K562 (cell line): Measurements from ENCODE around the gene MECR. TPM values are rescaled to one million over a fixed set of nuclear protein-coding genes. Genes with fewer than 3 reads are reported as not detected.

ENCODE experiments used
- ATAC-seq: fragments of 200-7000 bp; cut with Tn5 transposase; 3 replicates; pipeline ENCODE4 v1.9.1; 2020; ENCODE audit warnings: moderate library complexity
- BruUV-seq: library from RNA; stranded (reverse); fragments of 400-500 nt; replicated peaks from 2 replicates; lab custom pipeline; 2021; lab: Mats Ljungman, UMichigan
- CTCF ChIA-PET: fragments of 300-600 bp; formaldehyde crosslinking; extraction: SDS; loops from one replicate; lab custom pipeline; 2021; ENCODE audit warnings: low intra/inter-chr PET ratio; lab: Yijun Ruan, JAX
- POLR2A ChIA-PET: fragments of 300-600, 350-650 bp; sonication (Branson Sonifier 250); formaldehyde crosslinking; extraction: SDS; loops from one replicate; lab custom pipeline; 2021; ENCODE audit warnings: antibody characterized with exemption, inconsistent platforms; lab: Yijun Ruan, JAX
- DNase-seq, 4 experiments: peaks; one replicate each; pipeline versions ENCODE4 v3.0.0 to v3.0.0-alpha.2; 2011 to 2018; ENCODE audit warnings: low spot score in 3 of 4, mixed read lengths in 3 of 4; ENCODE audit errors: extremely low read depth in 1 of 4
- FAIRE-seq: peaks from 2 replicates; lab custom pipeline; 2011; peaks lifted over from hg19 to GRCh38; lab: Jason Lieb, UNC
- H2AFZ ChIP-seq: 2 replicates; pipeline ENCODE4 v1.6.0; 2011; ENCODE audit warnings: low read depth, low read length, control low read depth, inconsistent platforms
- H3K27ac ChIP-seq: fragments of 200-600 bp; 3 replicates; pipeline ENCODE4 v1.8.0; 2011; ENCODE audit warnings: low read depth, mild to moderate bottlenecking, control low read depth, inconsistent platforms, low read length, moderate library complexity, mixed read lengths; ENCODE audit errors: extremely low read depth
- H3K27me3 ChIP-seq, 2 experiments: fragments of 300-600 bp in 1 of 2; 2 replicates in 1 of 2; 3 replicates in 1 of 2; pipeline versions ENCODE4 v1.6.0 to v1.8.0; 2011; ENCODE audit warnings: inconsistent platforms in 2 of 2, low read length in 2 of 2, mild to moderate bottlenecking in 1 of 2, mixed read lengths in 1 of 2, moderate library complexity in 1 of 2; ENCODE audit not compliant: control insufficient read depth in 2 of 2, insufficient read depth in 2 of 2
- H3K36me3 ChIP-seq: fragments of 300-600 bp; 3 replicates; pipeline ENCODE4 v1.8.0; 2011; ENCODE audit warnings: mild to moderate bottlenecking, low read length, inconsistent platforms; ENCODE audit not compliant: control insufficient read depth, insufficient read depth
- H3K4me1 ChIP-seq, 2 experiments: fragments of 200-600 bp in 1 of 2; replicated peaks in 1 of 2; 2 replicates in 1 of 2; 3 replicates in 1 of 2; pipeline versions ENCODE4 v1.5.1 to v1.8.0; 2011; ENCODE audit warnings: inconsistent platforms in 2 of 2, low read length in 2 of 2, mild to moderate bottlenecking in 1 of 2, mixed read lengths in 1 of 2, moderate library complexity in 1 of 2; ENCODE audit not compliant: control insufficient read depth in 2 of 2, insufficient read depth in 2 of 2
- H3K4me2 ChIP-seq: 2 replicates; pipeline ENCODE4 v1.6.1; 2011; ENCODE audit warnings: low read length, control low read depth, inconsistent platforms, mixed read lengths; ENCODE audit not compliant: insufficient read depth
- H3K4me3 ChIP-seq: fragments of 200-600 bp; sonication (generic), shearing (Covaris generic); 2 replicates; pipeline ENCODE4 v1.5.1; 2016; ENCODE audit warnings: control low read depth, inconsistent platforms
- H3K79me2 ChIP-seq: fragments of 200-600 bp; 3 replicates; pipeline ENCODE4 v1.8.0; 2011; ENCODE audit warnings: low read length, inconsistent platforms; ENCODE audit not compliant: control insufficient read depth, insufficient read depth
- H3K9ac ChIP-seq, 2 experiments: 2 replicates each; pipeline versions ENCODE4 v1.6.0 to v1.6.1; 2011; ENCODE audit warnings: low read depth in 2 of 2, low read length in 2 of 2, control low read depth in 1 of 2, inconsistent platforms in 1 of 2, mild to moderate bottlenecking in 1 of 2, mixed read lengths in 1 of 2; ENCODE audit not compliant: insufficient read depth in 1 of 2
- H3K9me1 ChIP-seq: one replicate; pipeline ENCODE4 v1.6.0; 2011; ENCODE audit warnings: inconsistent platforms, mild to moderate bottlenecking, low read length, moderate library complexity; ENCODE audit not compliant: control insufficient read depth, insufficient read depth
- H3K9me3 ChIP-seq: replicated peaks from 2 replicates; pipeline ENCODE4 v1.5.1; 2011; ENCODE audit warnings: low read depth, low read length, inconsistent platforms; ENCODE audit not compliant: control insufficient read depth, insufficient read depth
- H4K20me1 ChIP-seq: replicated peaks from 2 replicates; pipeline ENCODE4 v1.6.1; 2011; ENCODE audit warnings: low read length, inconsistent platforms, mixed read lengths; ENCODE audit not compliant: control insufficient read depth, insufficient read depth
- PML ChIP-seq: IDR thresholded peaks from 2 replicates; pipeline ENCODE4 v1.6.1; 2012; ENCODE audit warnings: low read length, inconsistent platforms
- SPI1 ChIP-seq: IDR thresholded peaks from 2 replicates; pipeline ENCODE4 v1.6.1; 2011; ENCODE audit warnings: low read depth, low read length, control low read depth, borderline replicate concordance
- U2AF1 ChIP-seq: fragments of 200-400 bp; formaldehyde crosslinking; optimal IDR thresholded peaks from 2 replicates; pipeline ENCODE3; 2017; ENCODE audit warnings: mild to moderate bottlenecking, low read depth, low read length, moderate library complexity
- ZNF197 ChIP-seq: fragments of 200-800 bp; sonication (Bioruptor generic); IDR thresholded peaks from 2 replicates; pipeline ENCODE4 v1.6.1; 2016; ENCODE audit warnings: low read depth, missing genetic modification characterization, missing compliant biosample characterization
- WGBS: fragments of 100-300 bp; shearing (Covaris generic); methylation state at CpG from one replicate; pipeline ENCODE4 v1.1.6; 2016; ENCODE audit warnings: low coverage, mixed read lengths; ENCODE audit not compliant: insufficient coverage; ENCODE audit errors: missing lambda C conversion rate; 5-methylcytosine and 5-hydroxymethylcytosine counted together
- in situ Hi-C: fragments of 300-500 bp; cut with MboI; formaldehyde crosslinking; loops from 4 replicates; pipeline ENCODE4 v1.15.0; 2018; ENCODE audit warnings: inconsistent platforms, mixed read lengths
- intact Hi-C: fragments of 100-400 bp; cut with micrococcal nuclease; formaldehyde crosslinking; loops from 2 replicates; pipeline ENCODE4 v1.14.2; 2022
- polyA plus RNA-seq, 8 experiments: library from polyadenylated mRNA; depleted of rRNA in 4 of 8; stranded (reverse) in 5 of 8; unstranded in 3 of 8; fragments of >200 nt; fragmentation: Nextera tagmentation in 2 of 8; fragmentation: Illumina TruSeq in 1 of 8; extraction: Ambion mirVana in 2 of 8; extraction: Trizol in 1 of 8; gene quantifications; 2 replicates each; pipeline versions ENCODE4 v1.2.1 to v1.2.3, GENCODE V29; 2011 to 2014; ENCODE audit warnings: inconsistent platforms in 1 of 8, missing spikeins in 1 of 8
- total RNA-seq, 7 experiments: library from RNA; depleted of rRNA in 6 of 7; stranded (reverse); fragments of >200 nt in 6 of 7; fragmentation: Illumina TruSeq in 2 of 7; extraction: Trizol in 2 of 7; gene quantifications; 2 replicates each; pipeline versions ENCODE4 v1.2.1 to v1.2.3, GENCODE V29; 2011 to 2021; ENCODE audit warnings: low replicate concordance in 1 of 7

The MECR gene
- total and polyA plus RNA-seq, 9 of the 15 experiments (the other 6 are each of a cell fraction or from before 2014, with no cell fraction given) = 10.4 to 58.6 (median 42.9) TPM

- DNase-seq (no peak), ATAC-seq (no peak), FAIRE-seq (no peak)
- peaks cover 79% of the 10 kb centered on the region for H3K79me2 ChIP-seq
- no TSS peak for BruUV-seq
- TF ChIP-seq SPI1 (peak; percentile 46; the same call in 1 of the 2 replicates), U2AF1 (no peak)
- no peak overlapping the region for H3K4me3 ChIP-seq
- ChIA-PET CTCF (no interaction called here), POLR2A (interaction anchor here (0.8 to 14.0 kb wide), 3 partner anchors 9 to 35 kb away, joined by 3 to 129 read pairs (median 38); partner anchors contain the start of gene SRSF4)
- H3K36me3 ChIP-seq = peaks cover 97% of the 10 kb centered on the region
- no peak overlapping the region for H2AFZ ChIP-seq
- peaks cover 7% of the 10 kb centered on the region for H4K20me1 ChIP-seq
- no peaks in the 10 kb centered on the region for H3K9me1 ChIP-seq
- H3K4me2 ChIP-seq = no peak overlapping the region
- no peak overlapping the region for H3K9ac ChIP-seq
- WGBS = 78% methylated on average over 4 of the region's 4 CpGs
- in situ Hi-C loops (no loop called here), intact Hi-C loops (no loop called here)
- no peaks in the 10 kb centered on the region for H3K27me3 ChIP-seq
- H3K27ac ChIP-seq = peak overlapping the region; percentile 27; the same call in 1 of the 3 replicates
- no peaks in the 10 kb centered on the region; the same call in 1 of the 2 replicates for H3K9me3 ChIP-seq
- H3K4me1 ChIP-seq = peaks cover 15 to 19% of the 10 kb centered on the region in 2 experiments
These were observed 68.7 kb downstream of the MECR start for GRCh38 chr1:29162025-29162424.

GRCh38 chr1:29159773-29160172 is 71.0 kb downstream of the MECR start:
- H3K4me2 ChIP-seq = no peak overlapping the region
- 90% methylated on average over 3 of the region's 3 CpGs for WGBS
- H3K9me1 ChIP-seq = no peaks in the 10 kb centered on the region
- CTCF ChIA-PET = interaction anchor here (0.7 kb wide), 1 partner anchor 17 kb away, joined by 3 read pairs; no protein-coding TSS in a partner anchor
- no peak overlapping the region for H3K4me3 ChIP-seq
- peaks cover 3% of the 10 kb centered on the region; the same call in 1 of the 2 replicates for H4K20me1 ChIP-seq
- intact Hi-C loops = no loop called here
- no peaks in the 10 kb centered on the region; the same call in 1 of the 2 replicates for H3K9me3 ChIP-seq
- peaks cover 30 to 36% of the 10 kb centered on the region in 2 experiments for H3K4me1 ChIP-seq
- in situ Hi-C loops = no loop called here
- FAIRE-seq (no peak), DNase-seq (no peak)
- no peak overlapping the region for H3K9ac ChIP-seq
- POLR2A ChIA-PET = interaction anchor here (3.7 to 14.0 kb wide), 2 partner anchors 11 to 20 kb away, joined by 38 to 129 read pairs; partner anchors contain the start of gene SRSF4
- H2AFZ ChIP-seq = no peak overlapping the region
- H3K27me3 ChIP-seq = no peaks in the 10 kb centered on the region
- H3K36me3 ChIP-seq = peaks cover 92% of the 10 kb centered on the region
- no peak overlapping the region for H3K27ac ChIP-seq
- H3K79me2 ChIP-seq = peaks cover 76% of the 10 kb centered on the region
- BruUV-seq = no TSS peak
- TF ChIP-seq SPI1 (peak; percentile 48; the same call in 1 of the 2 replicates), PML (no peak), ZNF197 (CRISPR knock-in tag) (no peak)
- TF ChIP-seq, all 486 proteins: peak for 1
- ATAC-seq = no peak
